AG04449 (cell line): ENCODE data around the gene DDX54.

Source experiments
- CTCF ChIA-PET: fragments of 350-600 bp; formaldehyde crosslinking; extraction: SDS; loops from one replicate; lab custom pipeline; 2021; ENCODE audit warnings: antibody characterized with exemption; lab: Yijun Ruan, JAX
- POLR2A ChIA-PET: fragments of 400-600, 350-600 bp; formaldehyde crosslinking; extraction: SDS; loops from one replicate; lab custom pipeline; 2020; ENCODE audit warnings: antibody characterized with exemption, inconsistent platforms; lab: Yijun Ruan, JAX
- DNase-seq: peaks from one replicate; pipeline ENCODE4 v3.0.0-alpha.2; 2010; ENCODE audit warnings: low read depth, low spot score
- H3K4me3 ChIP-seq: 2 replicates; pipeline ENCODE4 v1.5.1; 2011; ENCODE audit warnings: low read depth, mild to moderate bottlenecking, control low read depth, low read length
- TF ChIP-seq, protein P1 (sequence below): IDR thresholded peaks from one replicate; pipeline ENCODE4 v1.5.1; 2011; ENCODE audit warnings: mild to moderate bottlenecking, moderate library complexity, low read length, control low read depth, inconsistent platforms; ENCODE audit not compliant: insufficient read depth; ENCODE audit errors: missing control alignments

DDX54 gene

DNA sequence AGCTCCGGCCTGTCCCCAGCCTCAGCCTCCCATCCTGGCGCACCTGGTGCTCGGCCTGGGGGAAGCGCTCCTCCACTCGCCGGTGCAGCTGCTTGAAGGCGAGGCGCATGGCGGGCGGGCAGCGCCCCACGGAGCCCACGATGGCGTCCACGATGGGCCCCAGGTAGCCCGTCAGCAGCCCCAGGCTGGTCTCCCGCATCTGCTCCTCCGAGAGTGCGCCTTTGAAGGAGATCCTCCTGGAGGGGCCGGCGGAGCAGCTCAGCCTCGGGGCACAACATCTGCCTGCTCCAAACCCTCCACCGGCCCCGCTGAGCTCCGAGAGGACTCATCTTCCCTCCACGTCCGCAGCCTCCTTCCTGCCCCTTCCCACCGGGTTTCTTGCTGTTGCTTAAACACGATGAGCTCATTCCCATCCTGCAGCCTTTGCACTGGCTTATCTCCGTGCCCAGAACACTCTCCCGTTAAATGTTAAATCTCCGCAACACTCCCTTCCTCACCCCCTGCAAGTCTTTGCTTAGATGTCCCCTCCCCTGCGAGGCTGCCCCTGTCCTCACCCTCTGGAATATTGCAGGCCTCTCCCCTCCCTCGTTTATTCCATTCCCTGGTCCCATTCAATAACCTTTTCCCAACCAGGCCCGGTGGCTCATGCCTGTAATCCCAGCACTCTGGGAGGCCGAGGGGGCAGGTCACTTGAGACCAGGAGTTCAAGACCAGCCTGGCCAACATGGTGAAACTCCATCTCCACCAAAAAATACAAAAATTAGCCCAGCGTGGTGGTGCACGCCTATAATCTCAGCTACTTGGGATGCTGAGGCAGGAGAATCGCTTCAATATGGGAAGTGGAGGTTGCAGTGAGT, 73.0 kb downstream of the DDX54 start:
- TF ChIP-seq, protein P1, sequence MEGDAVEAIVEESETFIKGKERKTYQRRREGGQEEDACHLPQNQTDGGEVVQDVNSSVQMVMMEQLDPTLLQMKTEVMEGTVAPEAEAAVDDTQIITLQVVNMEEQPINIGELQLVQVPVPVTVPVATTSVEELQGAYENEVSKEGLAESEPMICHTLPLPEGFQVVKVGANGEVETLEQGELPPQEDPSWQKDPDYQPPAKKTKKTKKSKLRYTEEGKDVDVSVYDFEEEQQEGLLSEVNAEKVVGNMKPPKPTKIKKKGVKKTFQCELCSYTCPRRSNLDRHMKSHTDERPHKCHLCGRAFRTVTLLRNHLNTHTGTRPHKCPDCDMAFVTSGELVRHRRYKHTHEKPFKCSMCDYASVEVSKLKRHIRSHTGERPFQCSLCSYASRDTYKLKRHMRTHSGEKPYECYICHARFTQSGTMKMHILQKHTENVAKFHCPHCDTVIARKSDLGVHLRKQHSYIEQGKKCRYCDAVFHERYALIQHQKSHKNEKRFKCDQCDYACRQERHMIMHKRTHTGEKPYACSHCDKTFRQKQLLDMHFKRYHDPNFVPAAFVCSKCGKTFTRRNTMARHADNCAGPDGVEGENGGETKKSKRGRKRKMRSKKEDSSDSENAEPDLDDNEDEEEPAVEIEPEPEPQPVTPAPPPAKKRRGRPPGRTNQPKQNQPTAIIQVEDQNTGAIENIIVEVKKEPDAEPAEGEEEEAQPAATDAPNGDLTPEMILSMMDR, result no peak
- DNase-seq, result no peak
- no peak overlapping the region for H3K4me3 ChIP-seq
- CTCF ChIA-PET, result no interaction called here
- POLR2A ChIA-PET, result no interaction called here

DNA sequence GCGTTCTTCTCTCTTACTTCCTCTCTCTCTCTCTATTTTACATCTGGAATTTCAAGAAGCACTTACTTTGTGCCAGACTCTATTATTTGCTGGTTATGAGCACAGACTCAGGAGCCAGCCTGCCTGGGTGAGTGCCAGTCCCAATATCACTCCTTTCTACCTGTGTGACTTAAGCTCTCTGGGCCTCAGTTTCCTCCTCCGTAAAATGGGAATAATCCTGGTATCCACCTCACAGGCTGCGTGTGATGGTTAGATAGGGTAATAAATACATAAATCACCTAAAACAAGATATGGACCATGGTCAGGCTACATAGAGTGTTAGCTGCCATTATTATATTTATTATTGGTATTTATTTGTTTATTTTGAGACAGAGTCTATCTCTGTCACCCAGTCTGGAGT, 74.0 kb downstream of the DDX54 start:
- CTCF ChIA-PET, result interaction anchor here (0.8 kb wide), 1 partner anchor 38 kb away, joined by 3 read pairs; no protein-coding TSS in a partner anchor
- TF ChIP-seq, protein P1, result no peak
- POLR2A ChIA-PET, result no interaction called here
- DNase-seq, result no peak
- H3K4me3 ChIP-seq, result no peak overlapping the region

DNA sequence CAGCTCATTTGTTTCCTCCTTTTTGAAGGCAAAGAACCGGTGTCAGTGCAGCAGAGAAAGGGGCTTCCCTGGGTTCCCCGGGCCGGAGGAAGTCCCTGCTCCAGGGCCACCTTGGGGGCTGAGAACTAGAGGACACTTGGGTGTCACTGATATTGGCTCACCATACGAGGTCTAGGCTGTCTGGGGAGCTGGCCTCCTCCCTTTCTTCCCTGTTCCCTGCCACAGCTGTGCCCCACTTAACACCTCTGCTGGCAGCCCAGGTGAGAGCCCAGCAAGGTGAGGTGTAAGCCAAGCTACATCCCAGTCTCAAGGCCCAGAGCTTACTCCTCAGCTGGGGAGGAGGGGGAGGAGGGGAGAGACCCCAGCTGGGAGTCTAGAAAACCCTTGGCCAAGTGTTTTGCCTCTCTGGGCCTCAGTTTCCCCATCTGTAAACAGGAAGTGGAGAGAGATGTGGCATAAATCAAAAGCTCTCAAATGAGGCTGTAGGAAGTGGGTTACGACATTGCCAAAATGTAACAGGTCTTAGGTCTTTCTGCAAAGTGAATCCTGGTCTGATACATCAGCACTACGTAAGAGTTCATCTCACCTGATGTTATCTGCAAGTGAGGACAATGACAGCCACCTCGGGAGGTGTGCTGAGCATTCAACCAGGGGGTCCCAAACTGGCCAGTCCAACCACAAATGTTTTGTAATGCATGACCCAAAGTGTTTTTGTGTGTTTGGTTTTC, 75.2 kb downstream of the DDX54 start:
- no peak overlapping the region for H3K4me3 ChIP-seq
- no peak for DNase-seq
- ChIA-PET POLR2A (no interaction called here), CTCF (interaction anchor here (0.5 kb wide), 1 partner anchor 85 kb away, joined by 3 read pairs; no protein-coding TSS in a partner anchor)
- TF ChIP-seq, protein P1, result no peak

DNA sequence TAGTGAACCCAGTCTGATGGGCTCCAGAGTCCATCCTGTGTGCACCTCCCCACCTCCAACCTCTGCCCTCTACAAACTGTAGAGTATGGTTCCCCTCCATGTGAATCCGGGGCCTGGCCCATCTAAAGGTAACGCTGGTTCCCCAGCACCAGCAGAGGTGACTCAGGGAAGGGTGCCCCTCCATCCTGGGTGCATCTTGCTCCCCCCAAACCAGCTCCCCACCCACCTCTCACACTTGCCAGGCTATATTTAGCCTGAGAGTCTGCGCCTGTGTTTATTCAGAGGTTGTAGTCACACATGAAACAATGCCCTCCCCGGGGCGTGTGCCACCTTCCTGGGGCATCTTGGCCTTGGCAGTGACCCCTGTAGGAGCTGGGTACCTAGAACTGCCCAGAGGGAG, 75.9 kb downstream of the DDX54 start:
- DNase-seq, result no peak
- TF ChIP-seq, protein P1, result no peak
- H3K4me3 ChIP-seq, result no peak overlapping the region
- CTCF ChIA-PET, result no interaction called here
- POLR2A ChIA-PET, result no interaction called here

DNA sequence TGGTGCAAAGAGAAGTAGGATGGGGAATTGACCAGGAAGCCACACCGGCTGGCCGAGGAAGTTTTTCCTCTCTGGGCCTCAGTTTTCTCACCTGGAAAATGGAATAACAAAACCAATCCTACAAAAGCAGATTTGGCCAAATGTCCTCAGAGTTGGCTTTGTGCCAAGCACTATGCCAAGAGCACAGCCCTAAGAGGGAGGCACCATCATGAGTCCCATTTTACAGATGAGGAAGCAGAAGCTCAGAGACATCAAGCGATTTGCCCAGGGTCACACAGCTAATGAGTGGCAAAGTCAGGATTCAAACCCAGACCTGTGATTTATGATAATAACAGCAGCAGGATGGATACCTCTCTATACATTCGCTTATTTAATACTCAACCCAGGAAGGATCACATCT, 77.0 kb downstream of the DDX54 start:
- ChIA-PET CTCF (no interaction called here), POLR2A (no interaction called here)
- TF ChIP-seq, protein P1, result no peak
- no peak for DNase-seq
- H3K4me3 ChIP-seq, result no peak overlapping the region
